NCI-H146 treated with DMSO at 0.1 percent for 48 hours (cell line): Measurements from ENCODE around the gene CSF3.

Experiments used
- DNase-seq: peaks from one replicate; lab custom pipeline; 2025; ENCODE audit not compliant: unreplicated experiment; lab: John Stamatoyannopoulos, UW

CSF3 gene

DNA sequence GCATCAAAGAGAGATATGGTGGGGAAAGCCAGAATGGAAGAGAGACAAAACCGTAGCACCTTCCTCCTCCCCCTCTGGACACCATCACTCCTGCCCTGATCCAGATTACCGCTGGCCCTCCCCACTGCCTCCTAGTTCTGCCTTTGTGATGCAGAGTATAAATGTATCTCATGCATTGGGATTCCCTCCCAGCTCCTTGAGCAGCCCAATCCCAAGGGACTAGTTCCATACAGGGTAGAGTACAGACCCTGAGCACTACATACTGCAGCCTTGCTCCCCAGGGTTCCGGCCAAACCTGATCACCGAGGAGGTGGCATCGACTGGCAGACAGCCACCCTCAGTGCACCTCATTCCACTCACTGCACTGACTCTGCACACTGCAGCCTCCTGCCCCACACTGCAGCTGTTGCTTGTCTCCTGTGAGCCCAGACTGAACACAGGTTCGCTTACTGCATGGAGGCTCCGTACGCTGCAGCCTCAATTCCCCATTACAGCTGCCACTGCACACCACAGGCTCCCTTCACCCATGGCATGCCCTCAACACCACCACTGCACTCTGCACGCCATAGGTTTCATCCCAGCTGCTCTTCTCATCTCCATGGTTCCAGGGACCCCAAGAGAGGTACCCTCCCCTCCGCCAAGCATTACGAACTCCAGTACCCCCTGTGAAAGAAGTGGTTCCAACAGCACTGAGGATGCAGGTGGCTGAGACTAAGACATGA lies 45.8 kb downstream of the CSF3 start:
- no peak for DNase-seq

- DNase-seq, result no peak
Measured at GRCh38 chr17:40061609-40062038, 46.4 kb downstream of the CSF3 start.

DNA sequence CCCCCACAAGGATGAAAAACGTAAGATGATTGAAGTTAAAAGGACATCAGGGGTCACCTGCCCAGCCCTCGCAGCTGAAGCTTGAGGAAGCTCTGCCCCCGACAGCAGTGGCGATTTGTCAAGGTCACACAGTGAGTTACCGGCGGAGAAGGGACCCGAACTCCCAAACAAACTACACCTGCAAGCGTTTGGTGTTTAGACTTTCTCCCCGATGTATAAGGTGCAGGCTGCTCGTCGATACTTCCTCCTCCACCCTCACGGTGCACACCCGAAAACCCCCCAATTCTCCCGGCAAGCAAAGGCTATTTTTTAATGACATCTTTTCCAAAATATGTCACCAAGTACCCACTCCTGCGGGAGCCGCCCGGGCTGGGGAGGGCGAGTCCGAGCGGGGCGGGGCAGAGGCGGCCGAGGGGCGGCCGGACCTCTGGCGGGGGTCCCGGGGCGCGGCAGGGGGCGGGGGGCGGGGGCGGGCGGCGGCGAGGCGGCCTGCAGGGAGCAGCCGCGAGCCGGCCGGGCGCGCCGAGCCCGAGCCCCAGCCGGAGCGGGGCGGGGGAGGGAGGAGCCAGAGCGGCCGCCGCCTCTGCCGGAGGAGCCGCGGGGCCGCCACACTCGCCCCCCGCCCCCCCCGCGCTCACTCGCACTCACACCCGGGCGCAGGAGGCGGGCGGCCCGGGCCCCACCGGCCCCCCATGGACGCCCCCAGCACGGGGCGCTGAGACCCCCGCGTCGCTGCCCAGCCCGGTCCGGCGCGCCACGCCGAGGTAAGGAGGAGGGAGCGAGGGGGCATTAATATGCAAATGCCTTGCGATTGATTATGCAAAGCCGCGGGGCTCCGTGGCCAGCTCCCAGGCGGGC lies 47.3 kb downstream of the CSF3 start, which contains the start of gene THRA:
Gene THRA, plus strand, starts transcription at position 637 of the 858 bp plus-strand sequence. CDS start 11,524 bp downstream, outside the sequence.
- no peak for DNase-seq

- DNase-seq, result no peak
Measured at GRCh38 chr17:40063187-40063771, 48.0 kb downstream of the CSF3 start.

DNA sequence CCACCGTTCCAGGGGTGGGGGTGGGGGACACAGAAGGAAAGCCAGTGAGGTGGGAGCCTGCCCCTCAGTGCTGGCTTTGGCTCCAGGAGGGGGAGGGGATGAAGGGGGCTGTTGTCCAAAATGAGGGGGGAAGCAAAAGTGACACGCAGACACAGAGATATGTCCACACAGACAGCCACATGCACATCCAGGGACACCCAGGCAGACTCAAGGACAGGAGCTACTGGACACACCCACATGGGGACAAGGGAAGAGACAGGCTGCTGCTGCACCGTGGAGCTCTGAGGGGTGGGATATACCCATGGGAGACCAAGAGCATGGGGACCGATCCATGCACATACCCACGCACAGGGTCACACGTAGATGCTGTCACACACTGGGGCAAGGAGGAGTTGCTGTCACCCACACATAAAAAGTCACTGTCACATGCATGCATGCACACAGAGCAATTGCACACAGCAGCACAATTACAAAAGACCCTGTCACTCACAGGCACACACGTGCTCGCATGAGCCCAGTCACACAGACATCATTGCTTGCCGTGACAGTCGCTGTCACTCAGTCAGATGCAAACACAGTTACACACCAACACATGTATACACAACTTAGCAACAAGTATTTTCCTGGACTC lies 48.8 kb downstream of the CSF3 start:
- DNase-seq, result no peak

- DNase-seq, result no peak
Measured at GRCh38 chr17:40064971-40065768, 49.9 kb downstream of the CSF3 start.

GRCh38 chr17:40065769-40066510 lies 50.7 kb downstream of the CSF3 start:
- no peak for DNase-seq
